Esophagus (tissue), 2 donors: Measurements from ENCODE around the gene FGF5. TPM values are rescaled to one million over a fixed set of nuclear protein-coding genes. Genes with fewer than 3 reads are reported as not detected.
A peak's percentile ranks its signal among the peaks of the same experiment; 100 is the strongest.
"Not testable (repeated sequence)": the region's sequence is repeated elsewhere in the genome, so short reads cannot be mapped to it uniquely, and the experiment has no call there.

Experiments used
- H3K27ac ChIP-seq, 2 donors: one replicate each; pipeline ENCODE4 v1.5.1; 2013; ENCODE audit warnings: low read depth in 2 of 2, mild to moderate bottlenecking in 2 of 2, inconsistent platforms in 1 of 2, low read length in 1 of 2, moderate library complexity in 1 of 2
- H3K27me3 ChIP-seq, 2 donors: one replicate each; pipeline ENCODE4 v1.6.1; 2013; ENCODE audit warnings: low read length in 2 of 2, control low read depth in 1 of 2, mild to moderate bottlenecking in 1 of 2; ENCODE audit not compliant: insufficient read depth in 2 of 2, control insufficient read depth in 1 of 2
- H3K36me3 ChIP-seq, 2 donors: one replicate each; pipeline ENCODE4 v1.6.1; 2013; ENCODE audit warnings: low read length in 1 of 2; ENCODE audit not compliant: control insufficient read depth in 2 of 2, insufficient read depth in 2 of 2
- H3K4me1 ChIP-seq, 2 donors: one replicate each; pipeline ENCODE4 v1.6.1; 2013; ENCODE audit warnings: low read length in 1 of 2; ENCODE audit not compliant: control insufficient read depth in 2 of 2, insufficient read depth in 2 of 2
- H3K4me3 ChIP-seq, 2 donors: one replicate each; pipeline ENCODE4 v1.5.1; 2013; ENCODE audit warnings: low read length in 2 of 2, mild to moderate bottlenecking in 2 of 2, low read depth in 1 of 2, moderate library complexity in 1 of 2
- H3K9me3 ChIP-seq, 2 donors: one replicate each; pipeline ENCODE4 v1.6.1; 2013; ENCODE audit warnings: mild to moderate bottlenecking in 2 of 2, low read depth in 1 of 2, low read length in 1 of 2, moderate library complexity in 1 of 2; ENCODE audit not compliant: control insufficient read depth in 2 of 2, insufficient read depth in 1 of 2
- WGBS, 2 donors: extraction: QIAGEN DNeasy Blood & Tissue Kit; methylation state at CpG; one replicate each; pipeline ENCODE4 v1.1.7; 2013; 5-methylcytosine and 5-hydroxymethylcytosine counted together
- polyA plus RNA-seq, 2 donors: library from polyadenylated mRNA; stranded (reverse); fragments of 200-250 nt; gene quantifications; one replicate each; pipeline ENCODE4 v1.2.3, GENCODE V29; 2013
- donor health status: healthy with polysubstance abuse.
- donor health status: Bipolar disorder and iron deficiency.

The FGF5 gene
- polyA plus RNA-seq, 2 donors, result 0.01 to 0.04 TPM

DNA sequence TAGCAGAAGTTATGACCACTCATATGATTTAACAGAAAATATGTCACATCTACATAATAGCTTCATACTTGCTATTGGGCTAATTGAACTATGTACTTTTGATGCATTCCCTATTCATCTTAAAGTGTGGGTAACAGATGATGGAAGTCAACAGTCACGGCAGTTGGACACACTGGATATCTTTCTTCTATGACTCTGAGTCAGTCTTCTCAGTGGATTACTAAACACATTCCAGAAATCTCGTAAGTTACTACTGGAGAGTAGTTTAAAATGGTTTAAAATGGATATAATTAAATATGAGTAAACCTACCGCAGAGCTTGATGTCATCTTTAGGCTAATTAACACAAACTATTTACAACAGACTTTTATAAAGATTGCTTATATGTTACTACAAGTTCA lies 39.0 kb downstream of the FGF5 start:
- Histone ChIP-seq H3K9me3 (no peaks in the 10 kb centered on the region), H3K4me1 (no peaks in the 10 kb centered on the region), H3K36me3 (no peaks in the 10 kb centered on the region), H3K27me3 (peaks cover 0 to 6% of the 10 kb centered on the region in 2 donors), H3K4me3 (no peak overlapping the region), H3K27ac (no peak overlapping the region)
- WGBS, 2 donors, result 80 to 81% methylated on average over 3 of the region's 3 CpGs

DNA sequence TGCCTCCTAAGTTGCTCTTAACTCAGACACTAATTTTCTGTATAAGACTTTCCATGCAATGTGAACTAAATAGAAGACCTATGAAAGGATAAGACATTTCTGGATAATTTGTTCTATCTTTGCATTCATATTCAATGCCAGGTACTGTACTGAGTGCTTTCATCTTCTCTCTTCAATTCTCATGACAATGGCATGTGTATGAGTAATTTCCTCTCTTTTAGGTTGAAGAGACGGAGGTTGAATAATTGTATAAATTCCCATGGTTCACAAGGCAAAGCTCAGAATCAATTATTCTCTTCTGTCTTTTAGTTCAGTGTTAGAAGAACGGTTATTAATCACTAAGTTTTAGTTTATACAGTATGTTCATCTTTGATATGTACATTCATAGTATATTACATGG lies 39.8 kb downstream of the FGF5 start:
- Histone ChIP-seq H3K36me3 (no peaks in the 10 kb centered on the region), H3K27ac (no peak overlapping the region), H3K27me3 (peaks cover 0 to 6% of the 10 kb centered on the region in 2 donors), H3K9me3 (no peaks in the 10 kb centered on the region), H3K4me3 (no peak overlapping the region), H3K4me1 (no peaks in the 10 kb centered on the region)
- WGBS, 2 donors, result 49 to 80% methylated on average over 2 of the region's 2 CpGs

- Histone ChIP-seq H3K27me3 (peaks cover 0 to 6% of the 10 kb centered on the region in 2 donors), H3K4me1 (no peaks in the 10 kb centered on the region), H3K27ac (no peak overlapping the region), H3K4me3 (no peak overlapping the region), H3K9me3 (no peaks in the 10 kb centered on the region), H3K36me3 (no peaks in the 10 kb centered on the region)
- WGBS, 2 donors, result 26% methylated on average over 1 of the region's 1 CpG
Observed at GRCh38 chr4:80307183-80307735, 40.8 kb downstream of the FGF5 start.

- Histone ChIP-seq H3K36me3 (no peaks in the 10 kb centered on the region), H3K4me3 (peak overlapping the region in 1 of 2 donors; percentile 8), H3K9me3 (no peaks in the 10 kb centered on the region), H3K27me3 (peaks cover 0 to 6% of the 10 kb centered on the region in 2 donors), H3K4me1 (no peaks in the 10 kb centered on the region), H3K27ac (no peak overlapping the region)
- WGBS, 2 donors, result 31 to 34% methylated on average over 10 of the region's 10 CpGs
Observed at GRCh38 chr4:80307774-80308465, 41.5 kb downstream of the FGF5 start.

- H3K36me3 ChIP-seq, result no peaks in the 10 kb centered on the region
- no peaks in the 10 kb centered on the region for H3K9me3 ChIP-seq
- no peak overlapping the region for H3K27ac ChIP-seq
- no peak overlapping the region for H3K4me3 ChIP-seq
- WGBS, 2 donors, result 39 to 47% methylated on average over 4 of the region's 4 CpGs
- H3K4me1 ChIP-seq, result no peaks in the 10 kb centered on the region
- H3K27me3 ChIP-seq, result peaks cover 0 to 6% of the 10 kb centered on the region in 2 donors
Observed at GRCh38 chr4:80308466-80308822, 42.0 kb downstream of the FGF5 start.

DNA sequence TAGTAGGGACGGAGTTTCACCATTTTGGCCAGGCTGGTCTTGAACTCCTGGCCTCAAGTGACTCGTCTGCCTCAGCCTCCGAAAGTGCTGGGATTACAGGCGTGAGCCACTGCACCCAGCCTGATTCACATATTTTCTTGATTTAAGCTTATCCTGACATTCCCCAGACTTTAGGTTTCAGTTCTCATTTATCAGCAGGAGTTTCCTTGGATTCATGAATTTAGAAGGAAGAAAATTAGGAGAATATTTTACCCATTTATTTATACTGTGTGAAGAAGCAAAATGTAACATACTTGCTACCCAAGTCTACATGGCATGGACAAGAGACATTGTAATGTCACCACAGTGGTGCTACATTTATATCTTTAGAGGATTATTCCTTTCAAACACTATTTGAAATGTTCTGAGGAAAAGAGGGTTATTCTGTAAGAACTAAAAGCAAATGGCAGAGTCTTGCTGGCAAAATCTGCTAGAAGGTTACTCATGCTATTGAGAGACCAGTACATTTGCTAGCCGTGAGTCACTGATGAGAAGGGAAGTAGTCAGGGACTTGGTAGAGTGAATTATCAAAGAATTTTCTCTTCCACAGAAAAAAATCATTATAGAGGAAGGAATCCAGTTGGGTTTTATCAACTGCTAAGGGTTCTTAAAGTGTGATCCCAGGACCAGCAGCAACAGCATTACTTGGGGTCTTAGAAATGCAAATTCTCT lies 43.0 kb downstream of the FGF5 start:
- Histone ChIP-seq H3K27ac (no peak overlapping the region), H3K4me3 (no peak overlapping the region), H3K9me3 (no peaks in the 10 kb centered on the region), H3K27me3 (peaks cover 0 to 6% of the 10 kb centered on the region in 2 donors), H3K36me3 (no peaks in the 10 kb centered on the region), H3K4me1 (no peaks in the 10 kb centered on the region)
- WGBS, 2 donors, result 72 to 77% methylated on average over 5 of the region's 5 CpGs

DNA sequence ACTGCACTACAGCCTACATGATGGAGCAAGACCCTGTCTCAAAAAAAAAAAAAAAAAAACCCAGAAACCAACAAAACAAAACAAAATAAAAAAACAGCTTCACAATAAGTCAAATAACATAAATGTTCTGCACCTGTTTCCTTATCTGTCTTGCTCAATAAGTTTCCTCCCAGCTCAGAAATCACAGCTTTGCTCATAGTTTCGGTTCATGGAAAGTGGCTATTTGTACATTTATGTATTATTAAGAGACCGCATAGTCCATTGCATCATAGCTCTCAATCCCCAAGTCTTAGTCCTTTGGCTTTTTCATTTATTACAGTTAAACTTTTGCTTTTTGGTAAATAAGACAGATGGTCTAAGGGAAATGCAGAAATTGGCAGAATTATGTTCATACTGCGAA lies 44.7 kb downstream of the FGF5 start:
- Histone ChIP-seq H3K27ac (no peak overlapping the region), H3K36me3 (no peaks in the 10 kb centered on the region), H3K4me3 (no peak overlapping the region), H3K9me3 (no peaks in the 10 kb centered on the region), H3K4me1 (no peaks in the 10 kb centered on the region), H3K27me3 (peaks cover 0 to 3% of the 10 kb centered on the region in 2 donors)
- 86 to 88% methylated on average over 3 of the region's 3 CpGs for WGBS, 2 donors

DNA sequence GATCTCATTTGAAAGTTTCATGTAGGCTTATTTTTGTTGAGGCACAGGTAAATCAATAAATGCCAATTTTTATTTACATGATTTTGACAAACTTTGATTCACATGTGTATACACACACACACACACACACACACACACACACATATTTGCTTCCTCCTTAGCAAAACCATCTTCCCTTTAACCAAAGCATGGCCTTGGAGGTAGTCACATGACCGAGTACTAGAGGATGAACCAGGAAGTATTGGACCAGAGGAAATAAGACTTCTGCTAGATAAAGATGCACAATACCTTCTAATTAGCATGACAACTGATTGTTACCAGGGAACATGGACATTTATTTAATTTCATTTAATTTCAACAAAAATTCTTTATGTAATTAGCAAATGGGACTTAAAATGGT lies 45.7 kb downstream of the FGF5 start:
- Histone ChIP-seq H3K4me1 (no peaks in the 10 kb centered on the region), H3K27ac (no peak overlapping the region), H3K4me3 (no peak overlapping the region), H3K36me3 (no peaks in the 10 kb centered on the region), H3K9me3 (no peaks in the 10 kb centered on the region), H3K27me3 (peaks cover 0 to 3% of the 10 kb centered on the region in 2 donors)
- 70 to 78% methylated on average over 1 of the region's 1 CpG for WGBS, 2 donors

GRCh38 chr4:80313627-80314026 lies 47.2 kb downstream of the FGF5 start:
- H3K4me1 ChIP-seq, result no peaks in the 10 kb centered on the region
- WGBS, 2 donors, result 76 to 87% methylated on average over 7 of the region's 7 CpGs
- no peaks in the 10 kb centered on the region for H3K9me3 ChIP-seq

GRCh38 chr4:80315848-80316247 lies 49.4 kb downstream of the FGF5 start:
- not testable (repeated sequence) for H3K4me1 ChIP-seq, H3K36me3 ChIP-seq, H3K27ac ChIP-seq, H3K4me3 ChIP-seq, H3K27me3 ChIP-seq, H3K9me3 ChIP-seq

More at GRCh38 chr4:80313627-80314026, 47.2 kb downstream of the FGF5 start:
- Histone ChIP-seq H3K4me3 (no peak overlapping the region), H3K36me3 (no peaks in the 10 kb centered on the region), H3K27ac (no peak overlapping the region), H3K27me3 (peaks cover 0 to 1% of the 10 kb centered on the region in 2 donors)
